GM12892 (cell line): ENCODE results near the gene MICAL3.

ENCODE experiments used
- POLR2A ChIP-seq: IDR thresholded peaks from 2 replicates; pipeline ENCODE4 v1.6.1; 2011; ENCODE audit warnings: low read depth, low read length, control low read depth
- POLR2AphosphoS5 ChIP-seq: IDR thresholded peaks from 2 replicates; pipeline ENCODE4 v1.6.1; 2011; ENCODE audit warnings: low read depth, low read length, control low read depth

DNA sequence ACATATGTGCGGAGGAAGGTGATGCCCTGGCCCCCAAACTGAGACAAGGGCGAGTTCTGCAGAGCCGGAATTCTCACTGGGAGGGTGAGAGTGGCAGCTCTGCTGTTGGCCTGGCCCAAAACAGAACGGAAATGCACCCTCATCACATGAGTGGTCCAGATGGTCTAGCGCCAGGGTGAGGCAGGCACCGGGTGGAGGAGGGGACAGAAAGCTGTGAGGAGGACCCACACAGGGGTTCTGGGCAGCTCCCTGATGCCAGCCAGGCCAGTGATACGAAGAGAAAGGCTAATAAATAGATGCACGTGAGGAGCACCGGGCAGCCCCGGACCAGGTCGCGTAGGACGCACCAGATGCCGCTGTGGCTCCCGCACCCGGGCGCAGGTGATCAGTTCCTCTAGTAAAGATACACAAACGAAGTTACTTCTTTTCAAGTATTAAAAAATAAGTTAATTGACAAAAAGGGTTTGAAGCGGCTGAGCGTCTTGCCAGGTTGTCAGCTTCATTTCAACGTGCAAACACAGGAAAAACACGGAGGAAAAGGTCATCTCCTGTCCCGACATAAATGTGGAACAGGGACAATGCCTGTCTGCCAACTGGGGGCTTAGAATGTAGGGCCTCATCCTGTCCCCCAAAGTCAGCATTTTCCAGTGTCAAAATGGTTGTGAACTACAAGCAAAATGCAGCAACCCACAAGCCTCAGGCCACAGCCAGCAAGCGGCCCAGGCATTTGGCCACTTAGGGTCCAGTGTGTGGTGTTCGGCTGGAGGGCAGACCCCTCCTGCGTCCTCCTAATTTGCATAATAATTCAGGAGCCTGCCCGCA, 234.8 kb downstream of the MICAL3 start:
- TF ChIP-seq POLR2A: no peak
- no peak for TF ChIP-seq POLR2AphosphoS5
